Measurements from ENCODE around the gene COPZ2.

DNA sequence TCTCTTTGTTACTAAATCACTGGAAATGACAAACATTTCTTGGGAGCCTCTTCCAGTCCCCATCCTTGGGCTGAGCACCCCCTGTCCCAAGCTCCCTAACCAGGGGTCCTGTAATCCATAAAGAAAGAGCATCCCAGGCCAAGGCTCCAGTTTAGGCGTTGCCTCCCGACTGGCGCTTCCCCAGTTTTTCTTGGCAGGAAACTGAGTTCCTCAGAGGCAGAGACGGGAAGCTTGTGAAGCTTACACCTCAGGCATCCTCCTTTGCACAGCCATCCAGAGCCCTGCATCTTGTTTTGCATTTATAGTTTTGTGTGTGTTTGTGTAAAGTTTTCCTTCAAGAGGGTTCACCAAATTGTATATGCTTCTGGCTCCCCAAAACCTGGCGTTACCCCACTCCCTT, 7.1 kb downstream of the COPZ2 start:
- TF ChIP-seq, protein P1, sequence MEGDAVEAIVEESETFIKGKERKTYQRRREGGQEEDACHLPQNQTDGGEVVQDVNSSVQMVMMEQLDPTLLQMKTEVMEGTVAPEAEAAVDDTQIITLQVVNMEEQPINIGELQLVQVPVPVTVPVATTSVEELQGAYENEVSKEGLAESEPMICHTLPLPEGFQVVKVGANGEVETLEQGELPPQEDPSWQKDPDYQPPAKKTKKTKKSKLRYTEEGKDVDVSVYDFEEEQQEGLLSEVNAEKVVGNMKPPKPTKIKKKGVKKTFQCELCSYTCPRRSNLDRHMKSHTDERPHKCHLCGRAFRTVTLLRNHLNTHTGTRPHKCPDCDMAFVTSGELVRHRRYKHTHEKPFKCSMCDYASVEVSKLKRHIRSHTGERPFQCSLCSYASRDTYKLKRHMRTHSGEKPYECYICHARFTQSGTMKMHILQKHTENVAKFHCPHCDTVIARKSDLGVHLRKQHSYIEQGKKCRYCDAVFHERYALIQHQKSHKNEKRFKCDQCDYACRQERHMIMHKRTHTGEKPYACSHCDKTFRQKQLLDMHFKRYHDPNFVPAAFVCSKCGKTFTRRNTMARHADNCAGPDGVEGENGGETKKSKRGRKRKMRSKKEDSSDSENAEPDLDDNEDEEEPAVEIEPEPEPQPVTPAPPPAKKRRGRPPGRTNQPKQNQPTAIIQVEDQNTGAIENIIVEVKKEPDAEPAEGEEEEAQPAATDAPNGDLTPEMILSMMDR (conservative IDR thresholded peaks at IDR 0.05; ENCODE audit: low read depth, low read length) = no peak
- TF ChIP-seq EZH2phosphoT487 (IDR thresholded peaks at IDR 0.05; ENCODE audit: borderline replicate concordance, low read length) (no peak), EZH2 (IDR thresholded peaks at IDR 0.05; ENCODE audit: low read length, unreplicated experiment) (no peak)
